HG03066 (cell line): ENCODE results near the gene ERF.

ENCODE experiments used
- ATAC-seq: cut with Tn5 transposase; IDR thresholded peaks from one replicate; pipeline ENCODE4 v1.9.1; 2021; ENCODE audit warnings: low read depth; ENCODE audit not compliant: unreplicated experiment

Gene ERF

DNA sequence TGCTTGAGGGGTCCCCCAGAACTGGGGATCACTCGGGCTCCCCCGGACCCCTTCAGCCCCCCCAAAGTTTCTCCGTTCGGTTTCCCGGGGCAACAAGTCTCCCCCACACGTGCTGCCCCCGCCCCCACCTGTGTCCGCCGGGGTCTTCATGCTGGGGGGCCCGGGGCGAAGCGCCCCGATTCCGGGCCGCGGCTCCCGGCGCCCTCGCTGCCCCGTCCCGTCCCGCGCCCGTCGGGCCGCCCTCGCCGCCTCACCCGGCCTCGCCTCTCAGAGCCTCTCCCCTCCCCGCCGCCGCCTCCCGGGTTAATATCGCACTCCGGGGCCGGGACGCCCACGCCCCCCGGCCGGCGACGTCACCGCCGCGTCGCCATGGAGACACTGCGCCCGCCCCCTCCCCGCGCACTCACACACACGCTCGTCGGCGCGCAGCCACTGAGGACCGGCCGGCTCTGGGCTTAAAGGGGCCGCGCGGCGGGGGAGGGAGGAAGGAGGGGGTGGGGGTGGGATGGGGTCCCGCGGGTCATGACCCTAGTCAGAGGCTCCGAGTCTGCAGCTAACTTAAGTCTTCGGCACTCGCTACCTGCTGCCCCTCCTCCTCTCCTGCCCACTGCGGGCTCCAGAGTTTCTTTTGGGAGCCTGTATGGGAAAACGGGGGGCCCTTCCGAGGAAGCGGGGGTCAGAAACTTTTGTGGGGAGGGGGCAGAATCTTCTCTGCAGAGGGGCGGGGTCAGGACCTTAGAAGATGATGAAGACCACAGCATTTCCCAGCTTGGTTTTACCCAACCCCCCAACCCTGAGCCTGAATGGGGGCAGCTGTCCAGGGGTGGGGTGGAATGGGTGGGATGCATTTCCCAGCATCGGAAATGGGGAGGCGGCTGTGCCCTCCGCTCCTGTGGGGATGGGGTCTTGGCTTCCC, at the start of gene ERF:
Gene ERF, minus strand, starts transcription at position 279 of the 916 bp plus-strand sequence. Its CDS starts 129 bp downstream, at position 150.
- peak; percentile 57 for ATAC-seq

GRCh38 chr19:42303876-42304275, 48.9 kb upstream of the ERF start:
- no peak for ATAC-seq

GRCh38 chr19:42303101-42303464, 48.2 kb upstream of the ERF start:
- ATAC-seq: no peak

DNA sequence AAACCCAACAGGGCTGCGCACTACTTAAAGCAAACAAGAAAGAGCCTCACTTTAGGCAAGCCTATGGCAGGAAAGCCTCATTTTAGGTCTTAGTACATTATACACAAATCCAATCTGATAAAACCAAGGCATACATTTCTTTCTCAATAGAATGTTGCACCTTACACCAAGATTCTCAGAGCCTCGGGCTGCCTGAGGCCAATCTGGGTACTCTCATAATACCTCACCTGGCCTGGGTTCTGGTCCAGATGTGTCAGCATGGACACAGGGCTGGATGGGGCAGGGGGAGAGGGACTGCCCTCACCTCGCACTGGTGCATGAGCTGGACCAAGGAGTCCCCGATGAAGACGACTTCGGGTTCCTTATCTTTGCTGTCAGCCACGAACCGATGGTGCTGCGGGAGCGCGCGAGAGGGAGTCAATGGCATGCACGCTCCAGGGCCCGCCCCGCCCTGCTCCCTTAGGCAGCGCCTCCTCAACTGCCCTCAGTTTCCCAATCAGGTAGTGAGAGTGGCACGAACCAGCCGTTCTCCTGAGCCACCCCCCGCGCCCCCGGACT, 46.8 kb upstream of the ERF start, which contains the start of gene PRR19:
Gene PRR19, plus strand, starts transcription at position 487 of the 558 bp plus-strand sequence. CDS start 7,453 bp downstream, outside the sequence.
- no peak for ATAC-seq

DNA sequence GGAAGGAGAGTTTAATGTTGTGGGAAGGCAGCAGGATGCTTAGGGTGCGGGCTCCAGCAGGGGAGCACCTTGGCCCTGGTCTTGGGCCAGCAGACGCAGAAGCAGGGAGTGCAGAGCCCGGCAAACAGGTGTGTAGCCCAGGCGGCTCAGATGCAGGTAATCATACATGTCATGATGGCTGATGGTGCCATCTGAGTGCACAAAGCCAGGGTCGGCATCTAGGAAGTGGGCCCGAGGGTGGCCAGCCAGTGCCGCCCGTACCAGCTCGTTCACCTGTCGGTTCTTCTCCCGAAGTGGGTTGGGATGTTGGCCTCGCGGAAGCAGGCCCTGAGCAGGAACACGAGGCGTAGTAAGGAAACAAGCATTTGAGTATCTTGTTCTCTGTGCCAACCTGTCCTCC, 42.1 kb upstream of the ERF start:
- ATAC-seq: no peak

GRCh38 chr19:42295831-42296525, 41.0 kb upstream of the ERF start:
- ATAC-seq: no peak

GRCh38 chr19:42295342-42295741, 40.4 kb upstream of the ERF start:
- no peak for ATAC-seq

DNA sequence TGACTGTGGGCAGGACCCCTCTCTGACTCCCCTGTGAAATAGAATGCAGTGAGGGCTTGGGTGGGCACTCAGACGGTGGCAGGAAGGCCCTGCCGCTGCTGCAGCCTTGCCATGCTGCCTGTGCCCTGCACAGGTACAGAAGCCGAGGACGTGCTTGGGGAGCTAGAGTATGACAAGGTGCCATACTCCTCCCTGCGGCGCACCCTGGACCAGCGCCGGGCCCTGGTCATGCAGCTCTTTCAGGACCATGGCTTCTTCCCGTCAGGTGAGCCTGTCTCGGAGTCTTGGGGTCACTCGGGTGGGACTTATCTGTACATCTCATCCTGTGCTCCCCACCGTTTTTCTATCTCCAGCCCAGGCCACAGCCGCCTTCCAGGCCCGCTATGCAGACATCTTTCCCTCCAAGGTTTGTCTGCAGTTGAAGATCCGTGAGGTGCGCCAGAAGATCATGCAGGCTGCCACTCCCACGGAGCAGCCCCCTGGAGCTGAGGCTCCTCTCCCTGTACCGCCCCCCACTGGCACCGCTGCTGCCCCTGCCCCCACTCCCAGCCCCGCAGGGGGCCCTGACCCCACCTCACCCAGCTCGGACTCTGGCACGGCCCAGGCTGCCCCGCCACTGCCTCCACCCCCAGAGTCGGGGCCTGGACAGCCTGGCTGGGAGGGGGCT, 39.7 kb upstream of the ERF start:
- ATAC-seq: no peak

GRCh38 chr19:42293948-42294347, 39.0 kb upstream of the ERF start:
- ATAC-seq: no peak

DNA sequence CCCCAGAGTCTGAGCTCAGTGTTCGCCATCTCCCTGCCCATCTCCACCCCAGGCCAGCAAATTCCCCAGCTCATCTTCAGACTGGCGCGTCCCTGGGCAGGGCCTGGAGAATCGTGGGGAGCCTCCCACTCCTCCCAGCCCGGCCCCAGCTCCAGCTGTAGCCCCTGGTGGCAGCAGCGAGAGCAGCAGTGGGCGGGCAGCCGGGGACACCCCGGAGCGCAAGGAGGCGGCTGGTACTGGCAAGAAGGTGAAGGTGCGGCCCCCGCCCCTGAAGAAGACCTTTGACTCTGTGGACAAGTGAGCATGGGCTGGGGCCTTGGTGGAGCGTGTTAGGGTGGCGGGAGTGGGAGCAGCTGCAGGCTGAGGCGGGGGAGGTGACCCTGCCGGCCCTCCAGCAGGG, 38.6 kb upstream of the ERF start:
- no peak for ATAC-seq

- ATAC-seq: no peak
Measured at GRCh38 chr19:42292963-42293362, 38.0 kb upstream of the ERF start.

- no peak for ATAC-seq
Measured at GRCh38 chr19:42292042-42292960, 37.4 kb upstream of the ERF start.

DNA sequence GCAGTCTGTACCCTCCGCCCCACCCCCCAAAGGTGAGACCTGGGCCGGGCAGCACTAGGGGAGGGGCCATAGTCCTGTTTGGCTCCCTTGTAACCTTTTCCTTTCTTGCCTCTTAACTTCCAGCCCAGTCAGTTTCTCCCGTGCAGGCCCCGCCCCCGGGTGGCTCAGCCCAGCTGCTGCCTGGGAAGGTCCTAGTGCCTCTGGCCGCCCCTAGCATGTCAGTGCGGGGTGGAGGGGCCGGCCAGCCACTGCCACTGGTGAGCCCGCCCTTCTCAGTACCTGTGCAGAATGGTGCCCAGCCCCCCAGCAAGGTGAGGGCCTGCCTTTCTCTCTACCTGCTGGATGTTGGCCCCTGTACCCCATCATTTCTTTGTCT, 36.5 kb upstream of the ERF start:
- no peak for ATAC-seq

DNA sequence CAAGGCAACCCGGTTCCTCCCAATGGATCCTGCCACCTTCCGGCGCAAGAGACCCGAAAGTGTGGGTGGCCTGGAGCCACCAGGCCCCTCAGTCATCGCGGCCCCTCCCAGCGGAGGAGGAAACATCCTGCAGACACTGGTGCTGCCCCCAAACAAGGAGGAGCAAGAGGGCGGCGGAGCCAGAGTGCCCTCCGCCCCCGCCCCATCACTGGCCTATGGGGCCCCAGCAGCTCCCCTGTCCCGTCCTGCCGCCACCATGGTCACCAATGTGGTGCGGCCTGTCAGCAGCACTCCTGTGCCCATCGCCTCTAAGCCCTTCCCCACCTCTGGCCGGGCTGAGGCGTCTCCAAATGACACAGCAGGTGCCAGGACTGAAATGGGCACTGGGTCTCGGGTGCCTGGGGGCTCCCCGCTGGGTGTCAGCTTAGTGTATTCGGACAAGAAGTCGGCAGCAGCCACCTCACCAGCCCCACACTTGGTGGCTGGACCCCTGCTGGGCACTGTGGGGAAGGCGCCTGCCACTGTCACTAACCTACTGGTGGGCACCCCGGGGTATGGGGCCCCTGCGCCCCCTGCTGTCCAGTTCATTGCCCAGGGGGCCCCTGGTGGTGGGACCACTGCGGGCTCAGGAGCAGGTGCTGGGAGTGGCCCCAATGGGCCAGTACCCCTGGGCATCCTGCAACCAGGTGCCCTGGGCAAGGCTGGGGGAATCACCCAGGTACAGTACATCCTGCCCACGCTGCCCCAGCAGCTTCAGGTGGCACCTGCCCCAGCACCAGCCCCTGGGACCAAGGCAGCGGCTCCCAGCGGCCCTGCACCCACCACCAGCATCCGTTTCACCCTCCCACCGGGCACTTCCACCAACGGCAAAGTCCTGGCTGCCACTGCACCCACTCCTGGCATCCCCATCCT, 35.9 kb upstream of the ERF start:
- ATAC-seq: no peak

DNA sequence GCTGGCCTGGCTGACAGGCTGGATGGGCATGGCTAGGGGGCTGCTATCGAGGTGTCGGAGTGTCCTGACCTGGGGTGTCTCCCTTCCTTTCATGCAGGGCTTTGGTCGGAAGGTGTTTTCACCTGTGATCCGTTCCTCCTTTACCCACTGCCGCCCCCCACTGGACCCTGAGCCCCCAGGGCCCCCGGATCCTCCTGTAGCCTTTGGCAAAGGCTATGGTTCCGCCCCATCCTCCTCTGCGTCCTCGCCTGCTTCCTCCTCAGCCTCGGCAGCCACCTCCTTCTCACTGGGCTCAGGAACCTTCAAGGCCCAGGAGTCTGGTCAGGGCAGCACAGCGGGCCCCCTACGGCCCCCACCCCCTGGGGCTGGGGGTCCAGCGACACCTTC, 35.2 kb upstream of the ERF start:
- ATAC-seq: no peak

DNA sequence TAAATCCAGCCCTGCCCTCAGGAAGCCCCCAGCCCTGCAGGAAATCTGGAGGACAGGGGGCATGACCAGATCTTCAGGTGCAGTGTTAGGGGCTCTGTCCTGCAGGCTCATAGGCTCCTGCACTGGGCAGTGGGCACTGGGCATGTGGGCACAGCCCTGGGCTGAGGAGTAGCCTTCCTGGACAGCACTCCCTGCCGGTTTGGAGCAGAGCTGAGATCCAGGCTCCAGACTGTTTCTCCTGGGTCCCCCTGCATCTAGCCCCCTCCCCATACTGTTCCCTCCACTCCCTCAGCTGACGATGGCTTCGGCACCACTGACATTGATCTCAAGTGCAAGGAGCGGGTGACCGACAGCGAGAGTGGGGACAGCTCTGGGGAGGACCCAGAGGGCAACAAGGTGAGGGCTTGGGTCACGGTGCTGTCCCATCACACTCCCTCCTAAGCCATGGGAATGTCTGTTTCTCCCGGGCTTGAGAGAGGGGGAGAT, 34.7 kb upstream of the ERF start:
- ATAC-seq: no peak

- ATAC-seq: no peak
Measured at GRCh38 chr19:42288881-42289555, 34.1 kb upstream of the ERF start.

- ATAC-seq: no peak
Measured at GRCh38 chr19:42288387-42288786, 33.5 kb upstream of the ERF start.
